Skin of body (tissue), 2 donors: ENCODE data around the gene LRRN4CL. TPM values are rescaled to one million over a fixed set of nuclear protein-coding genes. Genes with fewer than 3 reads are reported as not detected.
"Not testable (repeated sequence)": the region's sequence is repeated elsewhere in the genome, so short reads cannot be mapped to it uniquely, and the experiment has no call there.

Experiments used
- DNase-seq: peaks from one replicate; lab custom pipeline; 2025; lab: John Stamatoyannopoulos, UW
- total RNA-seq: library from RNA; depleted of rRNA; stranded (reverse); fragments of >200 nt; gene quantifications from one replicate; pipeline ENCODE4 v1.2.3, GENCODE V29; 2014

LRRN4CL gene
- total RNA-seq: 12.7 TPM

- peak; percentile 93 for DNase-seq
Measured at GRCh38 chr11:62689421-62690183, at the start of gene LRRN4CL. TSS of gene LRRN4CL (minus strand) at chr11:62689530. CDS start at chr11:62688508, 1,022 bp downstream.

DNA sequence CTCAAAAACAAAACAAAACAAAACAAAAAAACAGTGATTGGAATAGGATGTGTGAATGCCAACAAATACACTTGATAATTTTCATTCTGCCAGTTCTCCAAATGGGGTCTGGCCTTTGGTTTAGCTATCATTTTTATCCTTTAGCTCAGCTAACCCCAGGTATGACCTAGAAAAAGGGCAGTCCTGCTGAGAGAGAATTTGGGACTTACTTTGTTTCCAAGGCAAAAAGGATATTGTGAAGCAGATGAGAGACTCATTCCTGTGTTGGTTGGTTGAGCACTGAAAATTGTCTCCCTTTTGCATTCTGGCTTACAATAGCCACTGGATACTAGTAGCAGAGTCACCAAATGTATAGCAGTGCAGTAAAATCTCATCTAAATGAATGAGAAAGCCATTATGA, 47.9 kb upstream of the LRRN4CL start:
- DNase-seq: no peak

- no peak for DNase-seq
Measured at GRCh38 chr11:62732830-62733229, 43.5 kb upstream of the LRRN4CL start.

- DNase-seq: not testable (repeated sequence)
Measured at GRCh38 chr11:62730076-62730475, 40.7 kb upstream of the LRRN4CL start.

GRCh38 chr11:62728171-62728988, 39.0 kb upstream of the LRRN4CL start, which contains the start of gene TTC9C:
TSS of gene TTC9C (plus strand) at chr11:62728486. CDS start at chr11:62728849, 363 bp downstream.
- peak; percentile 93 for DNase-seq

GRCh38 chr11:62727872-62728170, 38.5 kb upstream of the LRRN4CL start:
- peak; percentile 97 for DNase-seq

DNA sequence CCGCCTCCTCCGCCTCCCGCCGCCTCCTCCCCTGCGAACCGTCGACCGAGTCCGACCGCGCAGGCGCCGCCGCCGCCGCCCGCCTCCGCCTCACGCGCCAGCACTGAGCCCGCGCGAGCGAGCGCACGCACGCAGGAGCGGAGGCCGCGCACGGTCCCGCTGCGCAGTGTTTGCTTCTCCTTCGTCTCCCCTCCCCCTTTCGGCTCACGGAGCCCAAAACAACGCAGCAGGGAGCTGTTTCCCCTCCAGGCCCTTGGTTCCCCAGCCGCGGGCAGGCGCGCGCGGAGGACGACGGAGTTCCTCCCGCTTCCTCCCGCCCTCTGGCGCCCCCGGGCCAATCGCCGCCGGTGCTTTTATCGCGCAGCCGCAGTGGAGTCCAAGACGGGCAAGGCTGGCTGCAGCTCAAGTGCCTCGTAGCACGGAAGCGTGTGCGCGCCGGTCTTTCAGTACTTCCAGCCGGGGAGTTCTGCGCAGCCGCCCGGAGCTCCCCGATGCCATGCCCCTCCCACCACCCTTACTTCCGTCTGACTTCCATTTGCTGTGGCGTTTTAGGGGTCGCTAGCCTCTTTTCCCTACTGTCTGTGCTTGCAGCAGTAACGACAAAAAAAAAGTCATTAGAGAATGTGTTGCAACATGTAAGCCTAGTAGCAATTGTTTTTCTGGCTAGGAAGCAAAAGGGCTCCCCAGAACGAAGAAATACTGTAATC, 38.0 kb upstream of the LRRN4CL start, which contains the start of gene HNRNPUL2:
Gene HNRNPUL2 (minus strand): TSS at position 293 of the 707 bp plus-strand sequence. CDS start 301 bp downstream, outside the sequence.
- peak; percentile 99 for DNase-seq

GRCh38 chr11:62726915-62727164, 37.5 kb upstream of the LRRN4CL start:
- no peak for DNase-seq

DNA sequence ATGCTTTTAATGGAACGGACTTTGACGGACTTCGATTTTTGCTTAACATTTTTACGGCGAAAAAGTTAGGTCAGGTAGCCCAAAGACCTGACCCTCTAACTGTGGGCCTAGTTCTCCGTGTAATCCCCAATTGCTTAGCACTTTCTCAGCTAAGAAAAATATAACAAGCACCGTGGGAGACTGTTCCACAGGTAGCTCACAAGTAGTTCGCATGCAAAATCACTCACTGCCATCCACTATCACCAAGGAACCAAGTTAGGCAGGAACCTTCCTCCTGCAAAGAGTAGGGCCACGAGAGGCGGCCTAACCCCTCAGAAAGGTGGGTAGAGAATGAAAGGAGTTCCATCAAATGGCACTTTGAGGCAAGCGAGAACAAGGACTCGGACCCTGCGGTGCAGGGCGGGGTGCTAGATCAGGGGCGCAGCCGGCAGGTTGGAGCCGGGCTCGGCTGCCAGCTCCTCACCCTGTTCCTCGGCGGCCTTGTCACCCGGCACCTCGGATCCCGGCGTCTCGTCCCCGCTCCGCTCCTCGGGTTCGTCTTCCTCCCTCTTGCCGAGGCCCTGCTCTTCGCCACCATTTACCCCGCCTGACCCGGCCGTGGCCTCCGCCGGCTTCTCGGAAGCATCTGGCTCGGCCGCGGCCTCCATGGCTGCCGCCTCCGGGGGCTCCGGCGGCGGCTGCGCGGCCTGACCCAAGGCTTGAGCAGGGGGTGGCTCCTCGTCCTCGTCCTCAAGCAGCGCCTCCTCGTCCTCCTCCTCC, 37.0 kb upstream of the LRRN4CL start:
- DNase-seq: no peak

- no peak for DNase-seq
Measured at GRCh38 chr11:62725646-62726045, 36.3 kb upstream of the LRRN4CL start.

DNA sequence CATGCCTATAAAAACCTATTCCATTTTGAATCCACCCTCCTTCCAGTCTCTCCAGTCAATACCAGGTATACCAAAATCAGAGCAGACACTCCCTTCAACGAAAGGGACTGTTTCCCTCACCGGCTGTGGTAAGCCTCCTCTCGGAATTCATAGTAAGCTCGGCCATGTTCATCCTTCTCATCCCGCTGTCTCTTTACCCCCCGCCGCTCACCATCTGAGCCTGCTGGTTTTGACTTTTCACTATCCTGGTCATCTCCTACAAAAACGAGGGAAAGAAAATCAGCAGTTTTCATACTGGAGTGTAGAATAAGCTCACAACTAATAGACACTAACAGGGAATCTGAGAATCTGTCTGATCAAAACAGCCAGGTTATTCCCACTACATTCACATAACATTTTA, 34.8 kb upstream of the LRRN4CL start:
- DNase-seq: no peak

- DNase-seq: no peak
Measured at GRCh38 chr11:62721994-62722393, 32.7 kb upstream of the LRRN4CL start.

DNA sequence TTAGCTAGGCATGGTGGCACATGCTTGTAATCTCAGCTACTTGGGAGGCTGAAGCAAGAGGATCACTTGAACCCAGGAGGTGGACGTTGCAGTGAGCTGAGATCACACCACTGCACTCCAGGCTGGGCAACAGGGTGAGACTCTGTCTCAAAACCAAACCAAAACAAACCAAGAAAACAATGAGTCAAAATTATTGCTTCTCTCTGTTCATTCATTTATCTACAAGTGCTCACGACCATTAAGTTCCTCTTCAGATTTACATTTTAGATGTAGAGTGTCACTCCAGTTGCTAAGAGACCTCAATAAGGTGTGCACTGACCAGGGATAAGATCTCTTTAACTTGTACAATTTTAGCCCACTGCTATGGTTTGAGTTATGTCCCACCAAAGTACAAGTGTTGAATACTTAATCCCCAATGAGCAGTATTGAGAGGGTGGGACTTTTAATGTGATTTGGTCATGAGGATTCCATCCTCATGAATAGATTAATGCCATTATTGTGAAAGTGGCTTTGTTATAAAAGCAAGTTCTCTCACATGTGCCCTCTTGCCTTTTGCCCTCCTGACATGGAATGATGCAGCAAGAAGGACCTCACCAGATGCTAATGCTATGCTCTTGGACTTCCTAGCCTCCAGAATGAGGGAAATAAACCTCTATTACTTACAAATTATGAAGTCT, 30.1 kb upstream of the LRRN4CL start:
- DNase-seq: no peak

DNA sequence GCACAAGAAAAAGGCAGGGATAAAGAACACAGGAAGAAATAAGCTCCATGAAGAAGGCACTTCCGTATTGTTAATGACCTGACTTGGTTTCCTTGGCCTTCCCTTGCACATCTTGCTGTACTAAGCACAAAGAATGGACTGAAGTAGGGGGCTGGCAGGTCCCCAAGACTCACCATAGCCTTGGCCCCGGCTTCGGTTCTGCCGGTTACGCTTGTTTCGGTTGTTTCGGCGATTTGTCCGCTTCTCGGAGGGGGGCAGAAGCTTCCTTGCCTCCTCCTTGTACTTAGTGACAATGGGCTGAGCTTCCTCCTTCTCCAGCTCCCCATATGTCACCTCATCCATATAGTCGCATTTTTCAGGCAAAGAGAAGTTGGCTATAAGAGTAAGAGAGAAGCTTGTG, 27.5 kb upstream of the LRRN4CL start:
- DNase-seq: no peak

- DNase-seq: no peak
Measured at GRCh38 chr11:62716206-62716605, 26.9 kb upstream of the LRRN4CL start.

- no peak for DNase-seq
Measured at GRCh38 chr11:62715150-62716130, 26.1 kb upstream of the LRRN4CL start.

GRCh38 chr11:62713343-62713742, 24.0 kb upstream of the LRRN4CL start:
- no peak for DNase-seq

DNA sequence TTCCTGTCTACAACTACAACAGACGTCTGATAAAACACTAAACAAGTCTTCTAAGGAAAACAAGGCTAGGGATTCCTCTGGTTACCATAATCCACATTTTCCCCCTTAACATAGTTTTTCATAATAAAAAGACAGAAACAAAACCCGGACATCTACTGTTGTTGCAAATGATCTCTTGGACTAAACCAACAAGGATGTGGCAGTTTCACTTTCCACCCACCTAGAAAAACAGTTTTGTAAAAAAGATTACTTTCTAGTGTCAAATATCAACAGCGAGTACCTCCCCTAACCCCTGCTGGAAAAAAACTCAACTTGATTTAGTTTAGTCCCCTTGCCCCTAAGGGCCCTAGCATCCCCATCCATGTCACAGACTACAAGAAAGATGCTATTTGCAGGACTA, 23.5 kb upstream of the LRRN4CL start:
- no peak for DNase-seq

- no peak for DNase-seq
Measured at GRCh38 chr11:62712276-62712812, 23.0 kb upstream of the LRRN4CL start.

DNA sequence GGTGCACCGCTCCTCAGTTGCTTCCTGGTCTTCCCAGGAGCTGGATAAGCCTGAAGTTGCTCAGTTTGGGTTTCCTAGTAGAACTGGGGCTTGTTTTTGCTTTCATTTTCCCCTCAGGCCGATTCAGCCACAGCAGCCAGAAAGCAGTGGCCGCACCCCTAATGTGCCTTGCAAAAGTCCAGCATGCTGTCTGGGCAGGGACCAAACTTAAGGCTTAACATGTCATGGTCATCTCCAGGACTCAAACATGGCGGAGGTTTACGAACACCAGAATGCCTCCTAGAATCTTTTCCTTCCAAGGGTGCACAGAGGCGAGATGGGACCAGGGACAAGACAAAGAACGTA, 20.6 kb upstream of the LRRN4CL start:
- no peak for DNase-seq
